HepG2 (cell line): Measurements from ENCODE around the gene TMEM95. TPM values are rescaled to one million over a fixed set of nuclear protein-coding genes. Genes with fewer than 3 reads are reported as not detected.

Source experiments
- AKAP8 ChIP-seq: sonication (generic); formaldehyde crosslinking; IDR thresholded peaks from 2 replicates; pipeline ENCODE4 v1.5.1; 2020; ENCODE audit warnings: mild to moderate bottlenecking, missing genetic modification reagents
- ARNT ChIP-seq: fragments of 450-650 bp; IDR thresholded peaks from 2 replicates; pipeline ENCODE4 v1.6.1; 2017
- BCL6 ChIP-seq: IDR thresholded peaks from 2 replicates; pipeline ENCODE4 v1.6.1; 2016; ENCODE audit warnings: missing genetic modification reagents, missing compliant biosample characterization
- DNMT3B ChIP-seq: conservative IDR thresholded peaks from 2 replicates; pipeline ENCODE4 v1.6.1; 2016; ENCODE audit warnings: missing biosample characterization, control low read depth
- FOXP4 ChIP-seq: sonication (generic); formaldehyde crosslinking; IDR thresholded peaks from 2 replicates; pipeline ENCODE4 v1.4.0; 2020; ENCODE audit warnings: missing genetic modification reagents
- HOXA3 ChIP-seq: sonication (generic); formaldehyde crosslinking; IDR thresholded peaks from 2 replicates; pipeline ENCODE4 v1.5.0; 2020; ENCODE audit warnings: missing genetic modification reagents
- MAX ChIP-seq: IDR thresholded peaks from 2 replicates; pipeline ENCODE4 v1.6.1; 2012; ENCODE audit warnings: inconsistent platforms
- MLLT10 ChIP-seq: sonication (generic); formaldehyde crosslinking; IDR thresholded peaks from 2 replicates; pipeline ENCODE4 v1.4.0; 2020; ENCODE audit warnings: missing genetic modification reagents
- SRSF4 ChIP-seq: fragments of 200-400 bp; formaldehyde crosslinking; IDR thresholded peaks from one replicate; pipeline ENCODE4 v1.6.1; 2018; ENCODE audit warnings: mild to moderate bottlenecking, low read depth, low read length, moderate library complexity; ENCODE audit not compliant: poor library complexity, severe bottlenecking
- TAF15 ChIP-seq: fragments of 200-400 bp; formaldehyde crosslinking; IDR thresholded peaks from one replicate; pipeline ENCODE4 v1.6.1; 2018; ENCODE audit warnings: mild to moderate bottlenecking, low read depth, low read length; ENCODE audit not compliant: poor library complexity, severe bottlenecking
- ZBTB4 ChIP-seq: sonication (generic); formaldehyde crosslinking; IDR thresholded peaks from 2 replicates; pipeline ENCODE4 v1.4.0; 2020; ENCODE audit warnings: missing genetic modification reagents, mild to moderate bottlenecking, borderline replicate concordance
- ZBTB8A ChIP-seq: sonication (generic); formaldehyde crosslinking; IDR thresholded peaks from 2 replicates; pipeline ENCODE4 v1.4.0; 2020; ENCODE audit warnings: mild to moderate bottlenecking, low read depth, missing genetic modification reagents, borderline replicate concordance
- ZNF280D ChIP-seq: sonication (generic); formaldehyde crosslinking; IDR thresholded peaks from 2 replicates; pipeline ENCODE4 v1.5.1; 2020; ENCODE audit warnings: mild to moderate bottlenecking, missing genetic modification reagents
- ZNF598 ChIP-seq: sonication (generic); formaldehyde crosslinking; IDR thresholded peaks from 2 replicates; pipeline ENCODE4 v1.5.1; 2020; ENCODE audit warnings: mild to moderate bottlenecking, missing genetic modification reagents, borderline replicate concordance
- ZNF710 ChIP-seq: sonication (generic); formaldehyde crosslinking; IDR thresholded peaks from 2 replicates; pipeline ENCODE4 v1.5.0; 2020; ENCODE audit warnings: mild to moderate bottlenecking, missing genetic modification reagents, borderline replicate concordance
- ZSCAN21 ChIP-seq: sonication (generic); formaldehyde crosslinking; IDR thresholded peaks from 2 replicates; pipeline ENCODE4 v1.8.0; 2022; ENCODE audit warnings: mild to moderate bottlenecking, missing genetic modification reagents, moderate library complexity, borderline replicate concordance
- polyA plus RNA-seq, 8 experiments: library from polyadenylated mRNA; depleted of rRNA in 3 of 8; stranded (reverse) in 7 of 8; unstranded in 1 of 8; fragments of >200 nt; fragmentation: Illumina TruSeq in 4 of 8; extraction: Trizol in 4 of 8; gene quantifications; 2 replicates each; pipeline versions ENCODE4 v1.2.1 to v1.2.3, GENCODE V29; 2011 to 2016; ENCODE audit warnings: low read depth in 4 of 8, missing spikeins in 1 of 8, mixed read lengths in 1 of 8; ENCODE audit not compliant: insufficient read depth in 1 of 8
- total RNA-seq, 5 experiments: library from RNA; depleted of rRNA; stranded (reverse); fragments of >200 nt; fragmentation: Illumina TruSeq; extraction: Trizol; gene quantifications; 2 replicates each; pipeline ENCODE4 v1.2.3, GENCODE V29; 2016; ENCODE audit warnings: low read depth in 1 of 5

The TMEM95 gene
- total and polyA plus RNA-seq, 2 of the 13 experiments (the other 11 are each of a cell fraction or from before 2014, with no cell fraction given), result not detected

GRCh38 chr17:7403043-7403726 lies 48.2 kb downstream of the TMEM95 start (continued):
- TF ChIP-seq ARNT, result no peak
- TF ChIP-seq ZBTB4, result 0 out of 2 replicates have a peak, but pooled peaks have one; percentile 37
- no peak for TF ChIP-seq MLLT10 (CRISPR knock-in tag)
- TF ChIP-seq ZSCAN21 (CRISPR knock-in tag), result no peak
- no peak for TF ChIP-seq AKAP8 (CRISPR knock-in tag)
- peak; percentile 32; the same call in 1 of the 2 replicates for TF ChIP-seq FOXP4 (CRISPR knock-in tag)
- TF ChIP-seq SRSF4, result no peak
- no peak for TF ChIP-seq TAF15
- TF ChIP-seq HOXA3 (CRISPR knock-in tag), result no peak
- no peak for TF ChIP-seq ZNF280D (CRISPR knock-in tag)
- TF ChIP-seq ZNF710 (CRISPR knock-in tag), result no peak
- TF ChIP-seq MAX, result no peak
- no peak for TF ChIP-seq ZBTB8A (CRISPR knock-in tag)
- TF ChIP-seq ZNF598, result no peak
- TF ChIP-seq BCL6 (CRISPR knock-in tag), result no peak
- no peak for TF ChIP-seq DNMT3B (CRISPR knock-in tag)
